Activated T-cell treated with anti-CD3 and anti-CD28 coated beads for 1 hour (primary cell): ENCODE data around the gene PRRX1.

Experiments
- DNase-seq: peaks from one replicate; pipeline ENCODE4 v3.0.0-alpha.2; 2020; ENCODE audit warnings: low read depth

PRRX1 gene

DNA sequence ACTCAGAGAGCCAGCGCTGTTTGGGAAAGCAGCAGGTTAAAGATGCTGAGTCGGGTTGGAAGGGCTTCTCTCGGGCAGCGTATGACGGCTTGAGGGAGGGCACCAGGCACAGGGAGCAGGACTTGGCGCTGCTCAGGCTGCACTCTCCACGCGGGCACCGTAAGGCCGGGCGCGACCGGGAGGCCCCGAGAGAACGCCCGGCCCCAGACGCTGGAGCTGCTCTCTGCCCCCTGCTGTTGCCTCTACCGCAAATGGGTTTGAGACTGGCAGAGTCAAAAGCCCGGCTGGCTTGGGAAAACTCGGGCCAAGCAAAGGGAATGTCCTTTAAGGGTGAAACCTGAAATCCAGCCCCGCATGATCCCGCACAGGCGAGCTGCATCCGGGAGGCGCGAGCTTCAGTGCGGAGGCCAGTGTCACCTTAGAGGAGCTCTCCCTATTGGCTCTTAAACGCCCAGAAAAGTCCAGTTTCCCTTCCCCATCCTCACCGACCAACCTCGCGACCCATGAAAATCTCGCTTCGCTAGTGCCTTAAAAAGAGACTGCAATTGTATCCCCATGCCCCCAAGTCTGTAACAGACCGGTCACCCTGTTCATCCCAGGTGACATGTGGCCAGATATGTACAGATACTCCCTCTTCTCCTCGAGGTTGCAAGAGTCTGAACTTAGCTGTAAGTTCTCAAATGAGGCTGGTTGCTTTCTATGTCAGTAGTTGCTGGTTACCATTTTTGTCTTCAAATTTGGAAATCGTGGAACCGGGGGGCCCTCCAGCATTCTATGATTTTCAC, 1.1 kb downstream of the PRRX1 start:
- DNase-seq, result no peak

DNA sequence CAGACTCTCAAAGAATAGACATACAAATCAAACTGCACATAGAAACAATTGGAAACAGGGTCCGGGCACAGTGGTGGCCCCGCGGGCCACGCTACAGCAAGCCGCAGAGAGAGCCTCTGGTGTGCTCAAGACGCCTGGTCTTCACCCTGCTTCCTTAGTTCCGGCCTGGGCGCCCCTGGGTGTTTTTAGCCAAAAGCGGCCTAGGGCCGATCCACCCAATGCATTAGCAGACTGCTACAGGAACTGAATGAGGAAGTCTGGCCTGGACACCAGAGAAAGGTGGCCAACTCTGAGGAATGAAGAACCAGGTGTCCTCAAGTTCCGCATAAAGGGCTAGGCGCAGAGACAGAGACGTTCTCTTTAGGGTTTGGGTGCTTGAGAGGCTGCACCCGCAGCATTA, 1.7 kb downstream of the PRRX1 start:
- DNase-seq, result no peak

DNA sequence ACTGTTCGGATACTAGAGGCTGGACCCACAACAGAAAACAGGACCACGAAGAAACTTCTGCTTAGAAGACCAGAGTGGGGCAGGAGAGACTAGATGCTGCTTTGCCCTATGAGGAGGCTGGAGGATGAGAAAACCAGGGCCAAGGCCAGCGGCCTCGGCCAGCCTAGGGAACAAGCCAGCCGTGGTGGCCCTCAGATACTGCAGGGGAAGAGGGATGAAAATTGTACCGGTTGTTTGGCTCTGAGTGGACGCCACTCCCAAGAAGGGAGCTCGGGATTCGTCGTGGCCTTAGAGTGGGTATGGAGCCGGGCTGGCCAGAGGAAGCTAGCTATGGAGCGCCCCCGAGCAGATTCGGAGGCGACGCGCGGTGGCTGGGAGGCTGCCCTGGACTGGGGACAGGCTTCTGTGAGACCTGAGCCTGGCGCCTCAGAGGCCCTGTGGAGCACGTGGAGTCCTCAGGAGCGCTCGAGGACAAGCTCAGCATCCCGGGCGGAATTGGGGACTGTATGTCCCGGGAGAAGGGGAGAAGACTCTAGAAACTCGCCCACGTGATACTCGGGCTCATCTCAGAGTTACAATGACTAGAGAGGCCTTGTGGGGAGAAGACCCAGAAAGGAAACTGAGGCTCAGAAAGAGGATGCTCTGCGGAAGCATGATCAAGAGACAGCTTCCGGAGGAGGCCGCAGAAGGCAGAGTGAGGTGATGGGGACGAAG, 2.8 kb downstream of the PRRX1 start:
- DNase-seq, result no peak

DNA sequence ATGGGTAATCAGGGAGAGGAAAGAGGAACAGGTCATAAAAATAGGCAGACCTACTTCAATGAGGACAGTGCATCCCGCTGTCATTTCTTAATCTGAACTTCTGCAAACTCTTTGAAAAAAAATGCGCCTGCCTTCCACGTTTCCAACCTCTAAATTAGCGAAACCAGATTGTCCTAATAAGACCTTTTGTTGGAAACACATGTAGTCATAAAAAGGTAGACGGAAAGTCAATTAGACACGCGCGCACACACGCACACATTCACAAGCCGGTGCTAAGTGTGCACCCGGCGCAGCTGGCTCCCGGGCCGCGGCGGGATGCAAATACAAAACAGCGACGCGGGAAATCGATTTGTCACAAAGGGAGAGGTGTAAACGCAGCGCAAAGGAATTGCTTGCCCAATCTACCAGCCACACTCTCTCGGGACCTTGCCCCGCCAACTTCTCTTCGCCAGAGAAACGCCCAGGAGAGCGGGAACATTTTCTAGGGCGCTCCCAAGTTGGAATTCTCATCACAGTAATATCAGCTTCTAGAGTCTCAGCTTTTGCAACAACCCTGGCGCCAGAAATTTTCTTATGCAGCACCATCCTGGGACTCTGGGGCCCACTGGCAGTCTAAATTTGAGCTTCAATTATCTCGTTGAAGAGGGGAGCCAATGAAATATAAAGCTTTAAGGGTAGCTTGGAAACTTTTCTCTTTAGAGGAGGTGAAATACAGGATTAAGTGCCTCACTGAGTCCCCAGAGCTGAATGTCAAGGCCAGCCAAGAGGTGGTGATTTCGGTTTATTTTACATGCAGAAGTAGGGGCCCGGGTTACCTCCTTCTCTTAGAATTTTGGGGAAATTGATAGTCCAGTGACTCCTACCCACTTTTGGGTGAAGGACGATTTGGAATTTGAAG, 4.5 kb downstream of the PRRX1 start:
- DNase-seq, result no peak

GRCh38 chr1:170669107-170669445, 5.1 kb downstream of the PRRX1 start:
- no peak for DNase-seq

DNA sequence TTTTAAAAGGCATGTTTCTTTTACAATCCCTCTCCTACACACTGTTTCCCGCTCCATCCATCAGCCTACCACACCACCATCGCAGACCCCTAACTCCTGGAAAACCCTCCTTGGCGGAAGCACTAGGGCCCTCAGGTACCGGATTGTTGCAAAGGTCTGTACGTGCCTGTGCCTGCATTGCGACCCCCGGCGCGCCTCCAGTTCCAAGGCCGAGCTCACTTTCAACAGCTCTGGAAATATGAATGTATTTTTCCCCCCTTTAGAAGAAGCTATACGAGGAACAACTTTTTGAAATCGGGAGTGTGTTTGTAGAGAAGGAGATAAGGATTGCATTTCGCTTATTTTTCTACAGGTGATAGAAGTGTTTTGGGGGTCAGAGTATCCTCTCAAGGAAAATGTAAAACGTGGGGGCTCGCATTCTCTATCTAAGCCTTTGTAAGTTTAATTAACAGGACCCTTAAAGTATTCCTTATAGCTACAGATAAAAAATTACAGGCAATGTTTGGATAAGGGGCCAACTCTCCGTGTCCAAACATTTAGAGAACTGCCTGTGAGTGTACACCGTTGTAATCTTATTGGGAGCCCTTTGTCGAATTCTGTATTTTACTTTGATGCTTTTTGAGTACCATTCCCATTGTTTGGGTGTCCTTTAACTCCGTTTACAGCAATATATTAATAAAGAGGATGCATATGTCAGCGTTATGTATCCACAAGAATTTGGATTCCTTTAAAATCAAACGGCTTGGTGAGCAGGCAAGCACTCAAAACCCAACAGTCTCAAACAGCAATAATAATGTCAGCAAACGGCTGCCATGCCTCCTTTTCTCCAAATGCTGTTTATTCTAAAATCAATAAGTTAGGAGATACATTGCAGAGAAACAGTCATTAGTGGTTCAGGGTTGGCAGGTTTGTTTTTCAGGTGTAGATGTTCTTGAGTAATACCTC, 5.9 kb downstream of the PRRX1 start:
- no peak for DNase-seq

GRCh38 chr1:170670802-170671628, 7.1 kb downstream of the PRRX1 start:
- DNase-seq, result no peak

DNA sequence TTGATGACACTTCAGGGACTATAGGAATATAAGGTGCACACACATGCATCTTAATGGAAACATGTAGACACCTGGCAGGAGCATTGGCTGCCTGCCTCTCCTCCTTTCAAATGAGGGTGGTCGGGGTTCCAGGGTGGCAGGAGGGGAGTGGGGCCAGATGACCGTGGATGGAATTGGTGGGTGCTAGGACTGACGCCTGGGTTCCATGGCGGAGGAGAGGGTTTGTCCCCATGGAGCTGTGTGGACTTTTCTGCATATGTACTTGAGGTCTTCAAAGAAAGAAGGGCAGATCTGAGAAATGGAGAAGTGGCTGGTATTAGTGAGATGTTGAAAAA, 7.7 kb downstream of the PRRX1 start:
- no peak for DNase-seq

- DNase-seq, result no peak
Observed at GRCh38 chr1:170672316-170672715, 8.4 kb downstream of the PRRX1 start.

DNA sequence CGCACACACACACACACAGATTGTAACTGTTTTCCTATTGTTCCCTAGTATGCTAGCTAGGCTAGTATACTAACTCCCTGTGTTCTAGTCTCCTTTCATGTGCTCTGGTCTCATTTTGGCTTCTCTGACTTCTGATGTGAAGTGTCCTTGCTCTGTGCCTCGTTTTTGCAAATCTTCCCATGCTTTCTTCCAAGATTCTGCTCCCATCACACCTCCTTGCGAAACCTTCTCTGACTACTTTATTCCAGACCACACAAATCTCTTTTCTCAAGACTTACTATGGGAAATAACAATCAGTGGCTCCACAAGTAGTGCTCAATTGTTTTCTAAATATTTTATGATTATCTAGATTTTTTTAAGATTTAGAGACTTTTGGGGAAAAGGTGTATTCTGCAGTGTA, 10.3 kb downstream of the PRRX1 start:
- no peak for DNase-seq

GRCh38 chr1:170674986-170675385, 11.1 kb downstream of the PRRX1 start:
- no peak for DNase-seq

GRCh38 chr1:170675865-170676264, 11.9 kb downstream of the PRRX1 start:
- no peak for DNase-seq

GRCh38 chr1:170676628-170677027, 12.7 kb downstream of the PRRX1 start:
- DNase-seq, result no peak

DNA sequence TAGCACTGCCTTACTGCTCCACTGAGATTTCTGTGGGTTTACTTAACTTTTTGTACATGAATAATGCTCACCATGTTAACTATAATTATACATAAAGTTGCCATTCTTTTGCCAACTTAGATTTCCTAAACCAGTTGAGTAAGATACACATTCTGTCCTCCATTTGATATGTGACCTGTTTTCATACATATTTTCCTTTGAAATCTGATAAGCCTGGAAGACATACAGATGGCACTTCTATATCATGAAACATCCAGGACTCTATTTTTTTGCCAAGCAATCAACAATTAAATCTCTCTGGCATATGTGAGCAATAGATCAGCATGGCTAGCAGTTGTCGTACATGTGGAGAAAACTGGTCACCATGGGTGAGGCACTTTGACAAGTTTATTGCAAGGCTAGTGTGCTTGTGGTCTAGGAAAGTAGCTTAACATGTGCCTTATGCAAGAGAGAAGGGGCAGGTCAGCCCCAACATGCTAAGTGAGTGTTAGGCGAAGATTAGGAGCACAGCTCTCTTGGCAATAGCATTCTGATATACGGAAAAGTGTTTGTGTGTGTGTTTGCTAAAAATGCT, 14.2 kb downstream of the PRRX1 start:
- DNase-seq, result no peak

DNA sequence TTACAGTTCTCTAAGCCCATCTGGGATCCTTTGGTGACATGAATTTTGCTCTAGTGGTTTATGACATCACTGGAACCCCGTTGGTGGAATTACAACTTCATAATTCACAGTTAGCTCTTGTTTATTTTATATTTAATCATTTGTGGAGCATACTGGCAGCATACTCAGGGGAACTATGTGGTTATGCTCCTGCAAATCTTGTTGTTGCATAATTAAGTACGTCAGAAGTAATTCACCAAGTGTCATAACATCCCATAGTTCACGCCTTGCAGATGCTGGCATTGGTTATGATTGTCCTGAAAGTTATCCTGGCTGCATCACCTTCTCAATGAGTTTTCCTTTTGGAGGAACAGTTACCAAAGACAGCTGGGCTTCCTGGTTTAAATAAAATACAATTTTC, 16.5 kb downstream of the PRRX1 start:
- no peak for DNase-seq

DNA sequence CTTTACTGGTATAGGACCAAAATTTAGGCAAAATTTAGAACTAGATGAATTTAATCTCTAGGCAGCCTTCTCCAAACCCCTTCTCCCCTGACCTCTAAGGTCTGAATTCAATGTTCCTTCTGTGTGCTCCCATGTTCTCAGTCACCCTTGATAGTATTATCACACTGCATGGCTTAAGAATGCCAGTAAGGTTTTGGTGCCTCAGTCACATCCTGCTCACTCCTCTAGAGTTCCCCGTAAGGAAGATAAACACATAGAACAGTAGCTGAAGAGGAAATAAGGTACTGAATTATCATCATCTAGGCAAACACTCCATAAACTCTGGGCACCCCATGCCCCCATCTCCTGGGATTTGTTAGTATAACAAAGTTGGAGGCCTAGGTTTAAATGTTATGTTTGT, 18.2 kb downstream of the PRRX1 start:
- DNase-seq, result no peak

DNA sequence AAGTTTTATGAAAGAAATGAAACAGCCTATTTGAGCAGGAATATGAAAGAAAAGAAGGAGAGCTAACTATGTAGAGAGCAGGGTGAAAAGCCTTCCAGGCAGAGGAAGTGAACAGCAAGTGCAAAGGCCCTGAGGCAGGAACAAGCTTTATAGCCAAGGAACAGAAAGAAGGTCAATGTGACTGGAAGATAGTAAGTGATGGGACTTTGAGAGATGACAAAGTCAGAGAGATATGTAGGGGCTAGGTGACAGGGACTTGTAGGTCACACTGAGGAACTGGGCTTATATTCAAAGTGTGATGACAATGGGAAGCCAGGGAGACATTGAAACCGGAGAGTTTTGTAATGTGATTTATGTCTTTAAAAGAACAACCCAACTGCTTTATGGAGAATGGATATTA, 18.9 kb downstream of the PRRX1 start:
- no peak for DNase-seq

- no peak for DNase-seq
Observed at GRCh38 chr1:170685166-170685565, 21.2 kb downstream of the PRRX1 start.

DNA sequence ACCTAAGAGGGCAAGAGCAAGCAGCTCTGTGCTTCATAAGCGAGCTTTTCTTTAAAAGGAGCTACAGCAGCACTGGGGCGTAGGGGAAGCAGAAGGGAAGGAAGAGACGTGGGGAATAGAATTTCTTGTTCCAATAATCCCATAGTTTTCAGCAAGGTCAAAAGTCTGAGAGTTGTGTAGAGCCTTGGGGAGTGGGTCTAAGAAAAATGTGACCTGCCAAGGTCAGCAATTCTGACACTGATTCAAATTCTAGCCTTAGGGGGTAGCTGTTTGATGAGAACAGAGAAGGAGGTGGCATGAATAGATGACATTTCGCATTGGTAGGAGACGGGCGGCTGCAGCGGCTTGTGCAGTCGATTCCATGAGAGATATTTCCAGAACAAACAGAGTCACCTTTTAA, 22.4 kb downstream of the PRRX1 start:
- DNase-seq, result no peak

- no peak for DNase-seq
Observed at GRCh38 chr1:170687621-170688020, 23.7 kb downstream of the PRRX1 start.

GRCh38 chr1:170691258-170691657, 27.3 kb downstream of the PRRX1 start:
- DNase-seq, result no peak
